CD14-positive monocyte (primary cell): ENCODE results near the gene DPH1. TPM values are rescaled to one million over a fixed set of nuclear protein-coding genes. Genes with fewer than 3 reads are reported as not detected.

Experiments used
- DNase-seq, 3 donors: peaks; one replicate each; pipeline ENCODE4 v3.0.0-alpha.2; 2011 to 2022
- H2AFZ ChIP-seq: 2 replicates; pipeline ENCODE4 v1.6.0; 2012; ENCODE audit warnings: mild to moderate bottlenecking, low read depth, low read length, inconsistent platforms; ENCODE audit not compliant: insufficient read depth, poor library complexity, severe bottlenecking
- H3K27ac ChIP-seq, 2 donors: 1 replicate in 1 of 2; 2 replicates in 1 of 2; pipeline ENCODE4 v1.5.1; 2012 to 2013; ENCODE audit warnings: low read length in 2 of 2, control low read depth in 1 of 2, inconsistent platforms in 1 of 2, low read depth in 1 of 2, mild to moderate bottlenecking in 1 of 2
- H3K27me3 ChIP-seq, 2 donors: one replicate each; pipeline versions ENCODE4 v1.6.0 to v1.6.1; 2011 to 2013; ENCODE audit warnings: low read length in 2 of 2; ENCODE audit not compliant: control insufficient read depth in 2 of 2, insufficient read depth in 2 of 2
- H3K36me3 ChIP-seq, 2 donors: replicated peaks in 1 of 2; 1 replicate in 1 of 2; 2 replicates in 1 of 2; pipeline versions ENCODE4 v1.5.1 to v1.6.1; 2012 to 2013; ENCODE audit warnings: low read length in 2 of 2, control low read depth in 1 of 2, inconsistent platforms in 1 of 2, mild to moderate bottlenecking in 1 of 2; ENCODE audit not compliant: insufficient read depth in 2 of 2, control insufficient read depth in 1 of 2
- H3K4me1 ChIP-seq, 2 donors: 1 replicate in 1 of 2; 2 replicates in 1 of 2; pipeline versions ENCODE4 v1.5.1 to v1.6.1; 2012 to 2013; ENCODE audit warnings: low read length in 2 of 2, control low read depth in 1 of 2, inconsistent platforms in 1 of 2, mild to moderate bottlenecking in 1 of 2, moderate library complexity in 1 of 2; ENCODE audit not compliant: insufficient read depth in 2 of 2, control insufficient read depth in 1 of 2
- H3K4me2 ChIP-seq: replicated peaks from 2 replicates; pipeline ENCODE3; 2012; ENCODE audit warnings: low read length, moderate library complexity, mild to moderate bottlenecking; ENCODE audit not compliant: poor library complexity, severe bottlenecking; ENCODE audit errors: extremely low read depth
- H3K4me3 ChIP-seq, 3 experiments: fragments of 200-600 bp in 1 of 3; sonication (generic) in 1 of 3; replicated peaks in 1 of 3; 1 replicate in 2 of 3; 2 replicates in 1 of 3; pipeline ENCODE4 v1.5.1; 2011 to 2013; ENCODE audit warnings: low read length in 3 of 3, mild to moderate bottlenecking in 3 of 3, control low read depth in 2 of 3, low read depth in 2 of 3, inconsistent platforms in 1 of 3, moderate library complexity in 1 of 3
- H3K79me2 ChIP-seq: 2 replicates; pipeline ENCODE4 v1.6.0; 2012; ENCODE audit warnings: mild to moderate bottlenecking, control low read depth, inconsistent platforms, low read length, moderate library complexity; ENCODE audit not compliant: insufficient read depth
- H3K9ac ChIP-seq: 2 replicates; pipeline ENCODE4 v1.6.0; 2017; ENCODE audit warnings: low read length, mild to moderate bottlenecking; ENCODE audit not compliant: insufficient read depth, poor library complexity, severe bottlenecking
- H3K9me3 ChIP-seq, 2 donors: replicated peaks in 1 of 2; 1 replicate in 1 of 2; 2 replicates in 1 of 2; pipeline versions ENCODE4 v1.5.1 to v1.6.1; 2012 to 2013; ENCODE audit warnings: low read length in 2 of 2, control low read depth in 1 of 2; ENCODE audit not compliant: control insufficient read depth in 1 of 2, insufficient read depth in 1 of 2
- H4K20me1 ChIP-seq: 2 replicates; pipeline ENCODE4 v1.6.0; 2012; ENCODE audit warnings: mild to moderate bottlenecking, low read length, control low read depth, moderate library complexity; ENCODE audit not compliant: insufficient read depth
- H3K27ac Mint-ChIP-seq, 7 donors: one replicate each; pipeline ENCODE4 v1.8.0; 2020; ENCODE audit warnings: mild to moderate bottlenecking in 7 of 7, mixed read lengths in 7 of 7, moderate library complexity in 6 of 7, inconsistent platforms in 2 of 7
- H3K27me3 Mint-ChIP-seq, 3 donors: one replicate each; pipeline ENCODE4 v1.8.0; 2021 to 2022; ENCODE audit warnings: low read depth in 3 of 3, mild to moderate bottlenecking in 3 of 3, mixed read lengths in 3 of 3, moderate library complexity in 3 of 3, inconsistent platforms in 1 of 3
- H3K36me3 Mint-ChIP-seq, 2 donors: one replicate each; pipeline ENCODE4 v1.8.0; 2020; ENCODE audit warnings: mixed read lengths in 2 of 2, inconsistent platforms in 1 of 2, mild to moderate bottlenecking in 1 of 2
- H3K4me1 Mint-ChIP-seq: one replicate; pipeline ENCODE4 v1.8.0; 2020; ENCODE audit warnings: mild to moderate bottlenecking, mixed read lengths
- H3K4me3 Mint-ChIP-seq, 2 donors: one replicate each; pipeline ENCODE4 v1.8.0; 2020; ENCODE audit warnings: mild to moderate bottlenecking in 2 of 2, mixed read lengths in 2 of 2, moderate library complexity in 1 of 2
- H3K9me3 Mint-ChIP-seq, 7 donors: one replicate each; pipeline ENCODE4 v1.8.0; 2020 to 2022; ENCODE audit warnings: mixed read lengths in 7 of 7, mild to moderate bottlenecking in 6 of 7, moderate library complexity in 6 of 7, inconsistent platforms in 2 of 7
- CTCF ChIP-seq: fragments of 200-600 bp; IDR thresholded peaks from one replicate; pipeline ENCODE4 v1.8.0; 2022; ENCODE audit warnings: antibody characterized with exemption, mild to moderate bottlenecking
- WGBS: methylation state at CpG from one replicate; pipeline ENCODE4 v1.1.5; 2013; ENCODE audit warnings: missing lambda C conversion rate; ENCODE audit not compliant: insufficient coverage; 5-methylcytosine and 5-hydroxymethylcytosine counted together
- intact Hi-C, 2 donors: fragments of 100-400 bp; cut with micrococcal nuclease; formaldehyde crosslinking; loops; one replicate each; pipeline versions ENCODE4 v1.15.0 to v1.15.1; 2023
- polyA plus RNA-seq, 3 donors: library from polyadenylated mRNA; depleted of rRNA in 1 of 3; unstranded in 2 of 3; stranded (reverse) in 1 of 3; fragments of 300-500 nt in 2 of 3; fragments of >200 nt in 1 of 3; fragmentation: Illumina TruSeq in 2 of 3; gene quantifications; 1 replicate in 2 of 3; 2 replicates in 1 of 3; pipeline ENCODE4 v1.2.3, GENCODE V29; 2012 to 2021

DPH1 gene
- polyA plus RNA-seq, 3 donors: 7.5 to 29.4 (median 9.3) TPM

- Mint-ChIP-seq H3K36me3 (peaks cover 61 to 71% of the 10 kb centered on the region in 2 donors), H3K4me3 (no peak overlapping the region), H3K27me3 (peaks cover 10 to 33% (median 15%) of the 10 kb centered on the region in 3 donors), H3K9me3 (peaks cover 0 to 2% (median 0%) of the 10 kb centered on the region in 7 donors), H3K4me1 (peaks cover 27% of the 10 kb centered on the region), H3K27ac (peak overlapping the region in 1 of 7 donors; percentile 68)
- H4K20me1 ChIP-seq: peaks cover 3% of the 10 kb centered on the region
- no peak overlapping the region for H2AFZ ChIP-seq
- H3K36me3 ChIP-seq: peaks cover 21 to 59% of the 10 kb centered on the region in 2 donors
- peaks cover 22 to 31% of the 10 kb centered on the region in 2 donors for H3K4me1 ChIP-seq
- intact Hi-C loops: no loop called here
- no peak overlapping the region for H3K27ac ChIP-seq
- no peak overlapping the region for H3K9ac ChIP-seq
- WGBS: 66% methylated on average over 9 of the region's 11 CpGs
- H3K27me3 ChIP-seq: peaks cover 6 to 11% of the 10 kb centered on the region in 2 donors
- peaks cover 0 to 3% of the 10 kb centered on the region in 2 donors for H3K9me3 ChIP-seq
- no peaks in the 10 kb centered on the region for H3K79me2 ChIP-seq
- no peak overlapping the region for H3K4me2 ChIP-seq
- DNase-seq: no peak
- no peak overlapping the region for H3K4me3 ChIP-seq
- no peak for TF ChIP-seq CTCF
These were observed 32.7 kb downstream of the DPH1 start for GRCh38 chr17:2062571-2063183.

GRCh38 chr17:2063261-2064146 is 33.6 kb downstream of the DPH1 start:
- Histone ChIP-seq H3K4me3 (no peak overlapping the region), H3K9ac (no peak overlapping the region), H3K4me1 (peaks cover 16 to 22% of the 10 kb centered on the region in 2 donors), H3K9me3 (no peaks in the 10 kb centered on the region), H3K27ac (no peak overlapping the region), H2AFZ (no peak overlapping the region), H3K27me3 (peaks cover 0 to 4% of the 10 kb centered on the region in 2 donors), H4K20me1 (no peaks in the 10 kb centered on the region), H3K79me2 (no peaks in the 10 kb centered on the region), H3K36me3 (peaks cover 21 to 68% of the 10 kb centered on the region in 2 donors), H3K4me2 (no peak overlapping the region)
- peaks cover 25% of the 10 kb centered on the region for H3K4me1 Mint-ChIP-seq
- DNase-seq: no peak
- H3K36me3 Mint-ChIP-seq: peaks cover 69 to 78% of the 10 kb centered on the region in 2 donors
- no peaks in the 10 kb centered on the region for H3K9me3 Mint-ChIP-seq
- peak overlapping the region in 1 of 7 donors; percentile 41 for H3K27ac Mint-ChIP-seq
- WGBS: 95% methylated on average over 9 of the region's 16 CpGs
- intact Hi-C loops: no loop called here
- H3K4me3 Mint-ChIP-seq: no peak overlapping the region
- no peak for TF ChIP-seq CTCF
- peaks cover 6 to 25% (median 8%) of the 10 kb centered on the region in 3 donors for H3K27me3 Mint-ChIP-seq
